ENCODE measurements around the gene STARD6. TPM values are rescaled to one million over a fixed set of nuclear protein-coding genes. Genes with fewer than 3 reads are reported as not detected.
"Not testable (repeated sequence)": the region's sequence is repeated elsewhere in the genome, so short reads cannot be mapped to it uniquely, and the experiment has no call there.

The STARD6 gene
- total RNA-seq, 1 donor, result not detected

GRCh38 chr18:54323561-54323960, 34.1 kb downstream of the STARD6 start:
- DNase-seq (ENCODE audit: low read depth), result no peak
- no peak for TF ChIP-seq CTCF (IDR thresholded peaks at IDR 0.05; ENCODE audit: insufficient read depth, low read length)
- no peak overlapping the region for H3K4me3 ChIP-seq (ENCODE audit: low read depth, low read length)

GRCh38 chr18:54316071-54316820, 41.4 kb downstream of the STARD6 start:
- no peak for TF ChIP-seq CTCF (IDR thresholded peaks at IDR 0.05; ENCODE audit: insufficient read depth, low read length)
- H3K4me3 ChIP-seq (ENCODE audit: low read depth, low read length), result no peak overlapping the region
- DNase-seq (ENCODE audit: low read depth), result no peak

- H3K4me3 ChIP-seq (ENCODE audit: low read depth, low read length); DNase-seq (ENCODE audit: low read depth): not testable (repeated sequence)
Measured at GRCh38 chr18:54309564-54309963, 48.1 kb downstream of the STARD6 start.

GRCh38 chr18:54303408-54303807, 54.2 kb downstream of the STARD6 start:
- H3K4me3 ChIP-seq (ENCODE audit: low read depth, low read length), result no peak overlapping the region
- no peak for DNase-seq (ENCODE audit: low read depth)
- TF ChIP-seq CTCF (IDR thresholded peaks at IDR 0.05; ENCODE audit: insufficient read depth, low read length), result no peak

- not testable (repeated sequence) for DNase-seq (ENCODE audit: low read depth); H3K4me3 ChIP-seq (ENCODE audit: low read depth, low read length)
Measured at GRCh38 chr18:54298991-54299390, 58.7 kb downstream of the STARD6 start.

- peak; percentile 33 for DNase-seq (ENCODE audit: low read depth)
- no peak for TF ChIP-seq CTCF (IDR thresholded peaks at IDR 0.05; ENCODE audit: insufficient read depth, low read length)
- H3K4me3 ChIP-seq (ENCODE audit: low read depth, low read length), result no peak overlapping the region
Measured at GRCh38 chr18:54296062-54296461, 61.6 kb downstream of the STARD6 start.

GRCh38 chr18:54294274-54294673, 63.4 kb downstream of the STARD6 start:
- H3K4me3 ChIP-seq (ENCODE audit: low read depth, low read length), result no peak overlapping the region
- TF ChIP-seq CTCF (IDR thresholded peaks at IDR 0.05; ENCODE audit: insufficient read depth, low read length), result no peak
- no peak for DNase-seq (ENCODE audit: low read depth)
